NCI-H2171 (cell line): ENCODE data around the gene FARSA.
"Not testable (repeated sequence)": the region's sequence is repeated elsewhere in the genome, so short reads cannot be mapped to it uniquely, and the experiment has no call there.

Source experiments
- DNase-seq: peaks from one replicate; lab custom pipeline; 2025; lab: John Stamatoyannopoulos, UW

Gene FARSA

DNA sequence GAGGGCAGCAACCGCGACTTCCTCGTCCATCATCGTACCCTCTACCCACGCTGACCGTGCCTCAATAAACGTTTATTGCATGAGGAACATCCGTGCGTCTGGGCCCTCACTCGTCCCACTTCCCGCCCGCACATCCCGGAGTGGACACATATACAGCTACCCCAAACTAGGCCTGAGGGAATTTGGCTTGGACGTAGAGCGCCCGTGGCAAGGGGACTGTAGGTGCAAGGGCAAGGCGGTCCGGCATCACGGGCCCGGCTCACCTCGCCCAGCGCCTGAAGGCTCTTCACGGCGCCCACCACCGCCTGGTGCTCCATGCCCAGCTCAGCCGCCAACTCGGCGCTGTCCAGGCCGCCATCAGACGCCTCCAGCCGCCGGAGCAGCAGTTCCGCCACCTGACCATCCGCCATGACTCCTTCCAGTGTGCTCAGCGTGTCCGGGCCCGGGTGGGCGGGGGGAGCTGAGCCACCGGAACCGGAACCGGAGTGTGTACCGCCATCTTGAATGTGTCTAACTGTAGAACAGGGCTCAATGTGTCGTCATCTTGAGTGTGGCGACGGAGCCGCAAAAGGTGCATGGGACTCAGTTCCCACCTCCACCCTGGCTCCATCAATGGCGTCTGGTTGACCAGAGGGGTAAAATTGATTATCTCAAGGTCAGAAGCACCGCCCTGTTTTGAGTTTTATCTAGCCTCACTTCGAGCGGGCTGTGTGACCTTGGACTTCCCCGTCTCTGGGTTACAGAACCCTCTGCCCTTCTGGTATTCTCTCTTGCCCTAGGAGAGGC, at the start of gene FARSA:
Gene FARSA, minus strand, starts transcription at position 425 of the 786 bp plus-strand sequence. Its CDS starts 15 bp downstream, at position 410.
- peak; percentile 91 for DNase-seq

DNA sequence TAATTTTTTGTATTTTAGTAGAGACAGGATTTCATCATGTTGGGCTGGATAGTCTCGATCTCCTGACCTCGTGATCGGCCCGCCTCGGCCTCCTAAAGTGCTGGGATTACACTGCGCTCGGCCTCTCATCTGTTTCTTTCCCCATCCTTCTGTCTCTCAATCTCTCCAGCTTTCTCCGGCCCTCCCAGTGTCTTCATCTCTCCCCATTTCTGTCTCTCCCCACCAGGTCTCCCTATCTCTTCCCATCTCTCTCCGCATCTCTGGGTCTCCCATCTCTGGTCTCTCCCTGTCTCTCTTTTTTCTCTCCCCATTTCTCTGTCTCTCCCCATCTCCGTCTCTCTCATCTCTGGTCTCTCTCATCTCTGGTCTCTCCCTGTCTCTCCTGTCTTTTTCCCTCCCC, 49.6 kb upstream of the FARSA start:
- no peak for DNase-seq

DNA sequence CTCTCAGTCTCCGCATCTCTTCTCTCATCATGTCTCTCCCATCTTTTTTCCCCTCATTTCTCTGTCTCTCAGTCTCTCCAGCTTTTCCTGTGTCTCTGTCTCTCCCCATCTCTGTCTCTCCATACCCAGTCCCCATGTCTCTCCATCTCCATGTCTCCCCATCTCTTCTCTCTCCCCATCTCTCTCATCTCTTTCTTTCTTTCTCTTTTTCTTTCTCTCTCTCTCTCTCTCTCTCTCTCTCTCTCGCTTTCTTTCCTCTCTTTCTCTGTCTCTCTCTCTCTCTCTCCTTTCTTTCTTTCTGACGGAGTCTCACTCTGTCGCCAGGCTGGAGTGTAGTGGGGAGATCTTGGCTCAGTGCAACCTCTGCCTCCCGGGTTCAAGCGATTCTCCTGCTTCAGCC, 49.1 kb upstream of the FARSA start:
- DNase-seq: no peak

DNA sequence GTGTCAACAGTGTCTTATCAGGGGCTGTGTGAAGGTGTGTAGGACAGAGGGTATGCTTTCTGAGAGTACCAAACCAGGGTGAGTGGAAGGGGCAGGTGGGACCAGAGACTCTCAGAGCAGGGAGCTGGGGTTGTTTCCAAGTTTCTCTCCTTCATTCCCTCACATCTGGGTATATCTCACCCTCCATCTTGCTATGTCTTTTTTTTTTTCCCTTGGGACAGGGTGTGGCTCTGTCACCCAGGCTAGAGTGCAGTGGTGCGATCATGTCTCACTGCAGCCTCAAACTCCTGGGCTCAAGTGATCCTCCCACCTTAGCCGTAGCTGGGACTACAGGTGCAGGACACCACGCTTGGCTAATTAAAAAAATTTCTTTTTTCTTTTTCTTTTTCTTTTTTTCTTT, 46.5 kb upstream of the FARSA start:
- DNase-seq: no peak

DNA sequence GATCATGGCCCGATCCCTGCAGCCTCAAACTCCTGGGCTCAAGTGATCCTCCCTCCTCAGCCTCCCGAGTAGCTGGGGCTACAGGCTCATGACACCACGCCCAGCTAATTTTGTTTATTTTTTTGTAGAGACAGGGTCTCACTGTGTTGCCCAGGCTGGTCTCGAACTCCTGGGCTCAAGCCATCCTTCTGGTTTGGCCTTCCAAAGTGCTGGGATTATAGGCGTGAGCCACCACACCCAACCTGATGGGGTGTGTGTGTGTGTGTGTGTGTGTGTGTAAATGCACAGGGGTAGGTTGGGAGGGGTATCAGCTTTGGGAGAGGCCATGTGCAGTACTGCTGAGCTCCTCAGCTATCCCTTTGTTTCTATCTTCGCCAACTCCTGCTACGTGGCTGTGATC, 42.6 kb upstream of the FARSA start:
- not testable (repeated sequence) for DNase-seq

DNA sequence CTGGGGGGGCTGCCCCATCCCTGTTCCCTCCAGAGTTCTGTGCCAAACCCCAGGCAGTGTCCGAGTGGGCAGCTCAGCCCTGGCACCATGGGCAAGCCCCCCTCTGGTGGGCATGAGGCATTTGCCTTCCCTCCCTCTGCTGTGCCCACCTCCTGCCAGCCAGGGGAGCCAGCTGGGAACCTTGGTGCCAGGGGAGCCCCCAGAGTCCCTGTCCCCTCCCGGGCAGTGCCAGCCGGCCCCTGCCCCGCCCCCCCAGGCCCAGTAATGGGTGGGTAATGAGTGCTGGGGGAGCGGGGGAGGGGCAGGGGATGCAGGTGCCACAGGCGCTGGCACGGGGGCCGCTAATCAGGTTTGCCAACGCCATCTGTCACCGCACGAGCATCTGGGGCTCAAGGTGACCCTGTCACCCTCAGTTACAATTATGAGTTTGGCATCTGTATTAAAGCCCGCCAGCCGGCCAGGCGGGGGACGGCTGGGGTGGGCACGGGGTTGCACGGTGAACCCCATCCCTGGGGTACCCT, 41.8 kb upstream of the FARSA start:
- DNase-seq: peak; percentile 88

DNA sequence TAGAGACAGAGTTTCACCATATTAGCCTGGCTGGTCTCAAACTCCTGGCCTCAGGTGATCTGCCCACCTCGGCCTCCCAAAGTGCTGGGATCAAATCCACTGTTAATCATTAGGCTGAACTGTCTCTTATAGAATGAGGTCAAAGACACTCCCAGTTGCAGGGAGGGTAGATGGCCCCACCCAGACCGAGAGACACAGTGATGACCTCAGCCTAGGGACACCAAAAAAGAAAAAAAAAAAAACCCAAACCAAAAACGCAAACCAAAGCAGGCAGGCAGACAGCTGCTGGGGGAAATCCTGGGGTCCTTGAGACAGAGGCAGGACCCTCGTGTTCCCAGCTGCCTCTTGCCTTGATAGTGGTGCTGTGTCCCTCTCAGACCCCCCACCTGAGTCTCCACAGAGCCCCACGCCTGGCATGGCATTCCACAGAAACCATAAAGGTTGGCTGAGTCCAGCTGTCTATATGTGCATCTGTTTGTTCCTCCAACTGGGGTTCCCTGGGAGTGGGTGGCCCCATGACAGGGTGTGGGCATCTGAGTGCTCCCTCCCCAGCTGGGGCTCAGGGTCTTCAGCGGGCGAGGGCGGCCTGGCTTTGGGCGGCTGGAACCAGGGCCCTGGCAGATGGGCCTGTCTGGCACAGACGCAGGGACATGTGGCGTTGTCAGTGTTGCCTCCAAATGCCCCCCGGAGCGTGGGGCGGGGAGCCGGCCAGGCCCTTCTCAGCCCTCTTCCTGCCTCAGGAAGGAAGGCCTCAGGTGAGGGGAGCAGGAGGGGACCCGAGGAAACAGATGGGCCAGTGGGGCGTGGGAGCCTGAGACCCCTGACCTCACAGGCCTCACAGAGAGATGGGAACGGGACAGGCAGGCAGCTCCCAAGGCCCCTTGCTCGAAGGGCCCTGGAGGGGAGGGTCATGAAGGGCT, 41.0 kb upstream of the FARSA start:
- DNase-seq: peak; percentile 84

DNA sequence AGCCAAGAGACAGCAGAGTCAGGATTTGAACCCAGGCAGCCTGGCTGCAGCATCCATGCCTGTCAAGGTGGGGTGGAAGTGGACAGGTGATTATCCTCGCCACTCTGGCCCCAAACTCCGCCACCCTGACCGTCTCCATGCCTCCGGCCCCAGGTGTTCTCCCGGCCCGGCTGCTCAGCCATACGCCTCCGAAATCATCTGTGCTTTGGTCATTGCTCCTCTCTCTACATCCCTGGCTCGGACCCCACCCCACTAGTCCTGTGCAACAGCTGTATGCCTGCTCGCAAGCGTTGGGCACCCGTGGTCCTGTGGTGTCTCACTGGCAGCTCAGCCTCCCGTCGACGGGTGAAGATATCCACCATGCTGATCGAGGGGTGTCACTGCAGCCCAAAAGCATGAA, 39.7 kb upstream of the FARSA start:
- no peak for DNase-seq

DNA sequence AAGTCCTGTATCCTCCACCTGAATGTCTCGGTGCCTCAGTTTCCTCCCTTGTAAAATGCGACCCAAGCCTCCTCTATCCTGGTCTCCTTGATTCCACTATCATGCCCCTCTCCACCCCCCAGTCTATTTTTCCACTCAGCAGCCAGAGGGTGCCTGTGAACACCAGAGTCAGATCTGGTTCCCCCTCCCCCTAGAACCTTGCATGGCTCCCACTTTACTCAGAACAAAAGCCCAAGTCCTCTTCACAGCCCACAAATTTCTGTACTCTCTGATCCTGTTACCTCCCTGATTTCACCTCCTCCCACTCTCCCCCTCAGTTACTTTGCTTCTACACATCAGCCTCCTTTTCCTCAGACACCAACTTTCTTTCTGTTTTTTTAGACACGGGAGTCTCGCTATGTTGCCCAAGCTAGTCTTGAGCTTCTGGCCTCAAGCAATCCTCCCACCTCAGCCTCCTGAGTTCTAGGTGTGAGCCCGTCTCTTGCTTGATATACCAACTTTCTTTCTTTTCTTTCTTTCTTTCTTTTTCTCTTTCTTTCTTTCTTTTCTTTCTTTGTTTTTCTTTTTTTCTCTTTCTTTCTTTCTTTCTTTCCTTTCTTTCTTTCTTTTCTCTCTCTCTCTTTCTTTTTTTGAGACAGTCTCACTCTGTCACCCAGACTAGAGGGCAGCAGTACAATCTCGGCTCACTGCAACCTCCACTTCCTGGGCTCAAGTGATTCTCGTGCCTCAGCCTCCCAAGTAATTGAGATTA, 36.7 kb upstream of the FARSA start:
- DNase-seq: no peak

DNA sequence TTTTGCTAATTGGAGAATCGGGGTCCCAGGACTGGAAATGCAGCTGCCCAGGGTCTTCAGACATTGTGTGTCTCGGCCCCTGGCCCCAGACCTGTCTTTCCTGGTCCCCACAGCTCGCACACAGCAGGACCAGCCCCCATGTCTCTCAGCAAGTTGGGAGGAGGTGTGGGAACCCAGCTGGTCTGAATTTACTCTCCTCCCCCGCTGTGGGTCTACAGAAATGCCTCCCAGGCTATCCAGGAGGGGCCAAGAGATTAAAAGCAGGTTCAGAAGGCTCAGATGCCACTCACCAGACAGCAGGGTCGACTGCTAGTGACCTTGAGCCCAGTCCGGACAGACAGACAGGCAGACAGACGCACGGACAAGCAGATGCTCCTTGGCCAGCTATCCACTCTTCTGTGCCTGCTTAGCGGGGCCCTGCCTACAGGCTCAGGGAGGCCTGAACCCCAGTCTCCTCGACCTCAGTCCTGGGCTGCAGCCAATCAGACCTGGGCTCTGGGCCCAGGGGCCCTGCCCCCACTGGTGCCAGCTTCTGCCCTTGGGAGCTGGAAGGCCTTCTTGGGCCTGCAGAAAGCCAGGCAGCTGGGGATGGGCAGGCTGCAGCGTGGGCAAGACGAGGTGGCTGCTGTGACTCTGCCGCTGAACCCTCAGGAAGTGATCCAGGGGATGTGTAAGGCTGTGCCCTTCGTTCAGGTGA, 35.9 kb upstream of the FARSA start, which contains the start of gene DAND5:
Gene DAND5, plus strand, starts transcription at position 285 of the 697 bp plus-strand sequence. Its CDS starts 85 bp downstream, at position 370.
- DNase-seq: no peak

DNA sequence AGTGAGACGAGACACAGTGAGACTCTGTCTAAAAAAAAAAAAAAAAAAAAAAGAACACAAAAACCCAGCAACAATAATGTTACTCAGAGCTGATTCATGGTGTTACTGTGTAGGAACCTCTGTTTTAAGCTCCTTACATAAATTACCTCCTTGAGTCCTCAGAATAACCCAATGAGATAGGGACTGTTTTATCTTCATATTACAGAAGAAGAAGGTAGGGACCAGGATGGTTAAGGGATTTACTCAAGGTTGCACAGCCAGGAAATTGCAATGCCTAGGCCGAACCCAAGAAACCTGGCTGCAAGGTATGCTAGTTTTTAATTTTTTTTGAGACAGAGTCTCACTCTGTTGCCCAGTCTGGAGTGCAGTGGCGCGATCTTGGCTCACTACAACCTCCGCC, 34.4 kb upstream of the FARSA start:
- no peak for DNase-seq

DNA sequence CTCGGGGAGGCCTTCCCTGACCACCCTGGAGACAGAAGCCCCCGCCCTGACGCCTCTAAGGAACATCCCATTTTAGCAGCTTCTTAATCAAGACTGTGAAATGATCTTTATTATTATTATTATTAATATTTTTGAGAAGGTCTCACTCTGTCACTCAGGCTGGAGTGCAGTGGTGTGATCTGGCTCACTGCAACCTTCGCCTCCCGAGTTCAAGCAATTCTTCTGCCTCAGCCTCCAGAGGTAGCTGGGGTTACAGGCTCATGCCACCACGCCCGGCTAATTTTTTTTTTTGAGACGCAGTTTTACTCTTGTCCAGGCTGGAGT, 32.3 kb upstream of the FARSA start:
- no peak for DNase-seq

DNA sequence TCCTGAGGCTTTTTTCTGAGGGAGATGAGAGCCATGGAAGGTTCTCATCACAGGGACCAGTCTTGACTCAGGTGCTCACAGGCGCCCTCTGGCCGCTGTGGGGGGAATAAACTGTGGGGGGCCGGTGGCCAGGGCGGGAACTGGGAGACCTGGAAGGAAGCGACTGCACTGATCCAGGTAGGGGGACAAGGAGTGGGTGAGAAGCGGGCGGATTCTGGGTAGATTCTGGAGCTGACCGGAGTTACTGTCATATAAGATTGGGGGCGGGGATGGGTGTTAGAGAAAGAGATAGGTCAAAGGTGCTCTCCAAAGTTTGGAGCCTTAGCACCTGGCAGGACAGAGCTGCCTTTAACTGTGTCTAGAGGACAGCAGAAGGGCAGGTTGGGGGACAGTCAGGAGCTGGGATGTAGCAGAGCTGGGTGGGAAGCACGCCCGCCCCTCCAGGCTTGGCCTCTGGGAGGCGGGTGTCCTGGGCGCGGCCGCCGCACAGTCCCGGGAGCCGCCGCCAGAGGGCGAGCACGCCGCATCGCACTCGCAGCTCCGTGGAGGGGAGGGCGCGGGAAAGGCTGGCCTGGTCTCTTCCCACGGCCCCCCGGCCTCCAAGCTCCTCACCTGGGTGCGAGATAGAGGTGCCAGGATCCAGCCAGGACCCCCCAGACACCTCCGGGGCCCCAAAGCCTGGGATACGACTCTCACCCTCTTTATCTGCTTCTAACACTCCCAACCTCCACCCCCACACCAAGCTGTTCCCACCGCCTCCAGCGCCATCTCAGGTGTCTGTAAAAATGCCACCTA, 31.7 kb upstream of the FARSA start:
- peak; percentile 70 for DNase-seq

DNA sequence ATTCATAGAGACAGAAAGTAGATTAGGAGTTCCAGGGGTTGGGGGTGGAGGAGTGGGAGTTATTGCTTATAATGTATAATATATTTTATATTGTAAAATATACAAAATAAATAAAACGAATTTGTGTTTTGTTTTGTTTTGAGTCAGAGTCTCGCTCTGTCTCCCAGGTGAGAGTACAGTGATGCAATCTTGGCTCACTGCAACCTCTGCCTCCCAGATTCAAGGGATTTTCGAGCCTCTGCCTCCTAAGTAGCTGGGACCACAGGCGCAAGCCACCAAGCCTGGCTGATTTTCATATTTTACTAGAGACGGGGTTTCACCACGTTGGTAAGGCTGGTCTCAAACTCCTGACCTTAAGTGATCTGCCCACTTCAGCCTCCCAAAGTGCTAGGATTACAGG, 26.0 kb upstream of the FARSA start:
- no peak for DNase-seq

DNA sequence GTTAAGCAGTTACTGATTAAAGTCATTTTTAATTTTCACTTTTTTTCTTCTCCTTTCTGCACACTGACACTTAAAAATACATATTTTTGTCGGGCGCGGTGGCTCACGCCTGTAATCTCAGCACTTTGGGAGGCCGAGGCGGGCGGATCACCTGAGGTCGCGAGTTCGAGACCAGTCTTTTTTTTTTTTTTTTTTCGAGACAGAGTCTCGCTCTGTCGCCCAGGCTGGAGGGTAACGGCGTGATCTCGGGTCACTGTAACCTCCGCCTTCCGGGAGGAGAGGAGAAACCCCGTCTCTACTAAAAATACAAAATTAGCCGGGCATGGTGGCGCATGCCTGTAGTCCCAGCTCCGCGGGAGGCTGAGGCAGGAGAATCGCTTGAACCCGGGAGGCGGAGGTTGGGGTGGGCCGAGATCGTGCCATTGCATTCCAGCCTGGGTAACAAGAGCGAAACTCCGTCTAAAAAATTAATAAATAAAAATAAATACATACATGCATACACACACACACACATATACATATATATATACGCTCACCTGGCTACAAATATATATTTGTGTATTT, 24.0 kb upstream of the FARSA start:
- DNase-seq: not testable (repeated sequence)

DNA sequence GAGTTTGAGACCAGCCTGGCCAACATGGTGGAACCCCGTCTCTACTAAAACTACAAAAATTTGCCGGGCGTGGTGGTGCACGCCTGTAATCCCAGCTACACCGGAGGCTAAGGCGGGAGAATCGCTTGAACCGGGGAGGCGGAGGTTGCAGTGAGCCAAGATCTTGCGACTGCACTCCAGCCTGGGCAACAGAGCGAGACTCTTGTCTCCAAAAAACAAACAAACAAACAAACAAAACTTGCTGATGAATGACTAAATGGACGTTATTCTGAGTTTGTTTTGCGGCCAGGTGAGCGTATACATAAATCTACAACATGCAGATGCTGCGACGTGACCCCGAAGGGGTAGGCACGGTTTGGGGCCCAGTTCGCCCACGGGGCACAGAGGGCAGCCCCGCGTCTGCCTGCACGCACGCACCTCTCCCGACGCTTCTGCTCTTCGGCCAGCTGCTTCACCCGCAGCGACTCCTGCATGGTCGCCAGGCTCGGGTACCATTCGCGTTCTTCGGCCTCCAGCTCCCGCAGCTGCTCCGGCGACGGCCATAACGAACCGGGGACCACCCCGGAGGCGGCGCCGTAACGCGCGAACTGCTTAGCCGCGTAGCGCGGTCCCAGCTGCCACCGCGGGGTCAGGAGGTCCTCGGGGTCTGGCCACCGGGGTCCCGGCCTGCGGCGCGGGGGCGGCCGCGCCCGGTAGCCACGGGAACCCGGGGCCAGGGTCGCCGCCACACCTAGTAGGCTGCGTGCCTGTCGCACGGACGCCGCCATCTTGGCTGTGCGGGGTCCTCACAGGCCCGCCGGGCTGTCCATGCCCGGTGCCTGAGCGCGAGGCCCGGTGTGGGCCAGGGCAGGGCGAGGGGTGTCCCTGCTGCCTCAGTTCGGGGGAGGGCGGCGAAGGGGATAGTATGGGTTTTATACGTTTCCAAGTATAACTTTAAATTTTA, 23.2 kb upstream of the FARSA start, which contains the start of gene GADD45GIP1:
Gene GADD45GIP1, minus strand, starts transcription at position 778 of the 943 bp plus-strand sequence. Its CDS starts 11 bp downstream, at position 767.
- peak; percentile 81 for DNase-seq

DNA sequence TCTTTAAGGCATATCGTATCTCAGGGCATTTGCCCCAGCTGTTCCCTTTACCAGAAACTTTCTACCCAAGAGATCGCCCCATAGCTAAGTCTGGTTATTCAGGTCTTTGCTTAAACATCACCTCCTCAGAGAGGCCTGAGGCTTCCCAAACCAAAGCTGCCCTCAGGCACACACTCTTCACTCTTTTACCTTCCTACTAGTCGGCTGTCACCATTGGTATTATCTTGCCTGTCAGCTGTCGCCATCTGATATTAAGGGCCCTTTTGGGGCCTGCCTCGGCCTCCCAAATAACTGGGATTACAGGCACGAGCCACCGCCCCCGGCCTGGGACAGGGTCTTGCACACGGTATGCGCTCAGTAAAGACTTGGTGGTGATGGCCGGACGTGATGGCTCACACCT, 22.5 kb upstream of the FARSA start:
- no peak for DNase-seq

DNA sequence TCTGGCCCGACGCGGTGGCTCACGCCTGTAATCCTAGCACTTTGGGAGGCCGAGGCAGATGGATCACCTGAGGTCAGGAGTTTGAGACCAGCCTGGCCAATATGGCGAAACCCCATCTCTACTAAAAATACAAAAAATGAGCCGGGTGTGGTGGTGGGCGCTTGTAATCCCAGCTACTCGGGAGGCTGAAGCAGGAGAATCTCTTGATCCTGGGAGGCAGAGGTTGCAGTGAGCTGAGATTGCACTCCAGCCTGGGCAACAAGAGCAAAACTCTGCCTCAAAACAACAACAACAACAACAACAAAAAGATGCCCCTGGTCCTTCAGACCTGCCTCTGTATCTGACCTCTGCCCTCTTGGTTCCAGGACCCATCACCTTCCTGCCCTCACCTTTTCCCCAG, 22.1 kb upstream of the FARSA start:
- not testable (repeated sequence) for DNase-seq

DNA sequence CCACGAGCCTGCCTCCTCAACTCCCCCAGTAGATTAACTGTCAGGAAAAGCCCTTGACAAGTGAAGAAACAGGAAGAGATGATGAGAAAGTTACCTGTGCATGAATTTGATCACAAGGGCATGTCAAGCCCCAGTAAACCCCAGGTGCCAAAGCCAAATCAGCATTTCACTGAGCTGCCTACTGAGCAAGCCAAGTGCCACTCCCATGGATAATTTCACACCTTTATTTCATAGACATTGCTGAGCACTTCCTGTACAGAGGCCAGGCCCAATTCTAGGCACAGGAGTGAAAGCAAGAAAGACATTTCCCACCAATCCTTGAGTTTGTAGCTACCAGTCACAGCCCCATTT, 21.1 kb upstream of the FARSA start:
- DNase-seq: no peak
